Left renal pelvis (tissue), 4 donors: ENCODE measurements around the gene GNAQ. TPM values are rescaled to one million over a fixed set of nuclear protein-coding genes. Genes with fewer than 3 reads are reported as not detected.

ENCODE experiments used
- DNase-seq, 4 donors: peaks; one replicate each; pipeline ENCODE4 v3.0.0-alpha.2; 2013; ENCODE audit warnings: low read depth in 4 of 4, low spot score in 3 of 4
- polyA plus RNA-seq, 4 donors: library from polyadenylated mRNA; unstranded; fragments of 120-200 nt; gene quantifications; one replicate each; pipeline ENCODE4 v1.2.1, GENCODE V29; 2013; ENCODE audit not compliant: insufficient read length in 4 of 4

GNAQ gene
- polyA plus RNA-seq, 4 donors: 60.6 to 75.1 (median 62.3) TPM

GRCh38 chr9:77677397-77677796 lies 354.2 kb downstream of the GNAQ start:
- DNase-seq: no peak

DNA sequence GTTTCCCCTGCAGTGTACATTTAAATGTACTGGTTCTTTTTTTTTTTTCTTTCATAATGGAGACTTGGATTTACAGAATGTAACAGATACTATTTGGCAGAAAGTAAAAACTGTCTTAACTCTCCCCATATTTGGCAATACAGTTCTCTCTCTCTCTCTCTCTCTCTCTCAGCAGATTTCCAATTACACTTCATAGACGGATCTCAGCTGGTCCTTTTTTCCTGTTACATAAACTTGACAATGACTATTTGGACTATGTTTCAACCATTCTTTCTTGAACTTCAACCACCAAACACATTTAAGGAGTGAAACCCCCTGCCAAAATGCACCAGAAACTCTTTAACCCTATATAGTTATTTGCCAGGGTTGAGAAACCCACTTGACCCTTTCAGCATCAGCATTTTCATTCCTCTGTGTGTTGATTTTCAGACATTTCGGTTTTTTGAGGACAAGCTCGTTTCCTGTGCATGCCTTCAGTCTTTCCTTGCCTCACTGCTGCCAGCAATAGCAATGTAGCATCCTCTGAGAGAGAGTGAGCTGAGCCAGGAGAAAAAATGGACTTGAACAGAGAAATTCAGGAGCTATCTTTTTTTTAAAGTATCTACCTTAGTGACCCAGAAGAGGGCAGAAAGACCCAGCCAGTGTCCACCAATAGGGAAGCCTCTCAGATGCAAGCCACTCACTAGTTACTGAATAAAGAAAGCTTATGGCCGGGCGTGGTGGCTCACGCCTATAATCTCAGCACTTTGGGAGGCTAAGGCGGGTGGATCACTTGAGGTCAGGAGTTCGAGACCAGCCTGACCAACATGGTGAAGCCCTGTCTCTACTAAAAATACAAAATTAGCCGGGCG lies 357.4 kb downstream of the GNAQ start:
- DNase-seq: no peak

DNA sequence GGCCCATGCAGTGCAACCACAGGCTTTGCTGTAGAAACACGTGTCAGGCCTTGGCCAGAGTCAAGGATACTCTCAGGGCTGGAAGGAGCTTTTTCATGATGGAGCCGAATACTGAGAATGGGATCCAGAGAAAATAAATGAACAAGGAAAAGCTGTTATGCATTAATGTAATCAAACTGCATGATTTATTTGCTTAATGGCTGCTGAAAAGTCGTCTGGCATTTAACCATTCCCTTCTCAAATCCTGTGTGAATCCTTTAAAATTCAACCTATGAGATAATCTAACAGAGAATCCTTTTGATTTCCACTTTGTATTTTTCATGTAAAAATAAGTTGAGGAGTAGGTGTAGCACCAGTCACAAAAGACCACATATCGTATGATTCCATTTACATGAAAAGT lies 359.4 kb downstream of the GNAQ start:
- DNase-seq: no peak

GRCh38 chr9:77667151-77667550 lies 364.5 kb downstream of the GNAQ start:
- no peak for DNase-seq

Other genes with a start within 250 kb of the GNAQ start
- gene CEP78, start 204.3 kb upstream of the GNAQ start, polyA plus RNA-seq: 10 to 100 TPM; 34.8 to 38.7 (median 36.7) TPM